Measurements from ENCODE around the gene GBP2. TPM values are rescaled to one million over a fixed set of nuclear protein-coding genes. Genes with fewer than 3 reads are reported as not detected.

The GBP2 gene
- total RNA-seq, 2 donors from 2014 or later: not detected

DNA sequence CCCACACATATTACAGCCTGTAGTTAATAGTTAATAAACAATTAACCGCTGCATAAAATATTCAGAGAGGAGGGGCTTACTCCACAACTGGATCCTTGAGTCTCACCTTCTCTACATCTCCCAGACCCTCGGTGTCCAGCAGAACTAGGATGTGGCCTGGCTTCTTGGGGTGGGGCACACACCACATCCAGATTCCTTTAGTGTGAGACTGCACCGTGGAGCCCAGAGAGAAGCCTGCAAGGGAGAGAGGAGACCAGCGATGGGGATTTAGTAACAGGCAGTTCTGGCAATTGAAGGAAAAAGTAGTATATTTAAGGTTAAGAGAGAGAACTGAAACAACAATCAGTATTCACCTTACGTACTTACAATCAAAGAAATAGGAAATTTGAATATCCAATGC lies 65.8 kb downstream of the GBP2 start:
- 95 to 100% methylated on average over 1 to 5 of the region's 5 CpGs for whole genome bisulfite sequencing, 2 experiments (ENCODE audit: insufficient coverage in 1 of 2, insufficient read length in 1 of 2)
- H3K36me3 Mint-ChIP-seq (ENCODE audit: low read depth): no peaks in the 10 kb centered on the region

More for the DNA sequence above, 65.8 kb downstream of the GBP2 start:
- H3K27ac ChIP-seq (ENCODE audit: low read depth, low read length): no peak overlapping the region
- no peaks in the 10 kb centered on the region for H3K27me3 ChIP-seq (ENCODE audit: control insufficient read depth, insufficient read depth, low read length, poor library complexity, severe bottlenecking)
- Mint-ChIP-seq H3K4me1 (peaks cover 7% of the 10 kb centered on the region), H3K4me3 (no peak overlapping the region), H3K9me3 (no peaks in the 10 kb centered on the region), H3K27ac (no peak overlapping the region), H3K27me3 (ENCODE audit: insufficient read depth) (no peaks in the 10 kb centered on the region)
- DNase-seq: no peak
- H3K9me3 ChIP-seq (ENCODE audit: control insufficient read depth, low read length): no peaks in the 10 kb centered on the region
- TF ChIP-seq, protein P1, sequence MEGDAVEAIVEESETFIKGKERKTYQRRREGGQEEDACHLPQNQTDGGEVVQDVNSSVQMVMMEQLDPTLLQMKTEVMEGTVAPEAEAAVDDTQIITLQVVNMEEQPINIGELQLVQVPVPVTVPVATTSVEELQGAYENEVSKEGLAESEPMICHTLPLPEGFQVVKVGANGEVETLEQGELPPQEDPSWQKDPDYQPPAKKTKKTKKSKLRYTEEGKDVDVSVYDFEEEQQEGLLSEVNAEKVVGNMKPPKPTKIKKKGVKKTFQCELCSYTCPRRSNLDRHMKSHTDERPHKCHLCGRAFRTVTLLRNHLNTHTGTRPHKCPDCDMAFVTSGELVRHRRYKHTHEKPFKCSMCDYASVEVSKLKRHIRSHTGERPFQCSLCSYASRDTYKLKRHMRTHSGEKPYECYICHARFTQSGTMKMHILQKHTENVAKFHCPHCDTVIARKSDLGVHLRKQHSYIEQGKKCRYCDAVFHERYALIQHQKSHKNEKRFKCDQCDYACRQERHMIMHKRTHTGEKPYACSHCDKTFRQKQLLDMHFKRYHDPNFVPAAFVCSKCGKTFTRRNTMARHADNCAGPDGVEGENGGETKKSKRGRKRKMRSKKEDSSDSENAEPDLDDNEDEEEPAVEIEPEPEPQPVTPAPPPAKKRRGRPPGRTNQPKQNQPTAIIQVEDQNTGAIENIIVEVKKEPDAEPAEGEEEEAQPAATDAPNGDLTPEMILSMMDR (conservative IDR thresholded peaks at IDR 0.05): no peak
- H3K9ac ChIP-seq (ENCODE audit: extremely low read depth, low read length, poor library complexity, severe bottlenecking): no peak overlapping the region
- H3K36me3 ChIP-seq (ENCODE audit: control insufficient read depth, insufficient read depth, low read length): no peaks in the 10 kb centered on the region
- H3K4me3 ChIP-seq (ENCODE audit: low read length): no peak overlapping the region
- peaks cover 3% of the 10 kb centered on the region for H3K4me1 ChIP-seq (ENCODE audit: control insufficient read depth, insufficient read depth, low read length)

Other genes with a start within 250 kb of the GBP2 start
- gene GTF2B, start 234.5 kb downstream of the GBP2 start, total RNA-seq: 10 to 100 TPM; 18.6 to 19.9 TPM
- gene KYAT3, start 133.5 kb downstream of the GBP2 start, total RNA-seq: 10 to 100 TPM; 33.9 to 36.4 TPM
- 10 to 100 TPM; 20.1 to 27.7 TPM for gene RBMXL1, start 133.5 kb downstream of the GBP2 start, total RNA-seq
- gene GBP3, start 103.2 kb downstream of the GBP2 start, total RNA-seq: not detected
- not detected for gene GBP1, start 60.9 kb downstream of the GBP2 start, total RNA-seq
- not detected for gene GBP7, start 49.9 kb upstream of the GBP2 start, total RNA-seq
- 1 to 10 TPM in 1 of 2 donors, under 1 TPM in 1; 0.55 to 2.8 TPM for gene GBP4, start 72.8 kb upstream of the GBP2 start, total RNA-seq
- gene GBP5, start 146.7 kb upstream of the GBP2 start, total RNA-seq: not detected
- not detected for gene GBP6, start 237.9 kb upstream of the GBP2 start, total RNA-seq

Data from endodermal cell (in vitro differentiated cells).